Measurements from ENCODE around the gene DEFB129. TPM values are rescaled to one million over a fixed set of nuclear protein-coding genes. Genes with fewer than 3 reads are reported as not detected.

The DEFB129 gene
- total RNA-seq, 1 experiment from 2014 or later, result not detected

- TF ChIP-seq, protein P1, sequence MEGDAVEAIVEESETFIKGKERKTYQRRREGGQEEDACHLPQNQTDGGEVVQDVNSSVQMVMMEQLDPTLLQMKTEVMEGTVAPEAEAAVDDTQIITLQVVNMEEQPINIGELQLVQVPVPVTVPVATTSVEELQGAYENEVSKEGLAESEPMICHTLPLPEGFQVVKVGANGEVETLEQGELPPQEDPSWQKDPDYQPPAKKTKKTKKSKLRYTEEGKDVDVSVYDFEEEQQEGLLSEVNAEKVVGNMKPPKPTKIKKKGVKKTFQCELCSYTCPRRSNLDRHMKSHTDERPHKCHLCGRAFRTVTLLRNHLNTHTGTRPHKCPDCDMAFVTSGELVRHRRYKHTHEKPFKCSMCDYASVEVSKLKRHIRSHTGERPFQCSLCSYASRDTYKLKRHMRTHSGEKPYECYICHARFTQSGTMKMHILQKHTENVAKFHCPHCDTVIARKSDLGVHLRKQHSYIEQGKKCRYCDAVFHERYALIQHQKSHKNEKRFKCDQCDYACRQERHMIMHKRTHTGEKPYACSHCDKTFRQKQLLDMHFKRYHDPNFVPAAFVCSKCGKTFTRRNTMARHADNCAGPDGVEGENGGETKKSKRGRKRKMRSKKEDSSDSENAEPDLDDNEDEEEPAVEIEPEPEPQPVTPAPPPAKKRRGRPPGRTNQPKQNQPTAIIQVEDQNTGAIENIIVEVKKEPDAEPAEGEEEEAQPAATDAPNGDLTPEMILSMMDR (IDR thresholded peaks at IDR 0.05; ENCODE audit: unreplicated experiment), result no peak
- ChIA-PET POLR2A (no interaction called here), CTCF (interaction anchor here (2.0 to 2.3 kb wide), 2 partner anchors 9 to 11 kb away, joined by 10 to 13 read pairs; no protein-coding TSS in a partner anchor)
- Mint-ChIP-seq H3K4me3 (ENCODE audit: unreplicated experiment) (no peak overlapping the region), H3K36me3 (ENCODE audit: insufficient read depth, unreplicated experiment) (no peaks in the 10 kb centered on the region), H3K27ac (ENCODE audit: low read depth, unreplicated experiment) (no peak overlapping the region), H3K9me3 (ENCODE audit: unreplicated experiment) (no peaks in the 10 kb centered on the region), H3K4me1 (ENCODE audit: insufficient read depth, unreplicated experiment) (no peaks in the 10 kb centered on the region), H3K27me3 (ENCODE audit: insufficient read depth, unreplicated experiment) (no peaks in the 10 kb centered on the region)
- BruUV-seq (replicated peaks), result no TSS peak
- DNase-seq (ENCODE audit: unreplicated experiment), result no peak
- intact Hi-C loops (cut with micrococcal nuclease), result no loop called here
These were observed 50.4 kb downstream of the DEFB129 start for GRCh38 chr20:277496-277781.

- ChIA-PET POLR2A (no interaction called here), CTCF (interaction anchor here (0.6 to 2.3 kb wide), 3 partner anchors 10 to 43 kb away, joined by 3 to 13 read pairs (median 10); no protein-coding TSS in a partner anchor)
- H3K4me3 Mint-ChIP-seq (ENCODE audit: unreplicated experiment), result no peak overlapping the region
- H3K27me3 Mint-ChIP-seq (ENCODE audit: insufficient read depth, unreplicated experiment), result no peaks in the 10 kb centered on the region
- no peaks in the 10 kb centered on the region for H3K4me1 Mint-ChIP-seq (ENCODE audit: insufficient read depth, unreplicated experiment)
- intact Hi-C loops (cut with micrococcal nuclease), result no loop called here
- BruUV-seq (replicated peaks), result no TSS peak
- no peaks in the 10 kb centered on the region for H3K9me3 Mint-ChIP-seq (ENCODE audit: unreplicated experiment)
- no peak for DNase-seq (ENCODE audit: unreplicated experiment)
- H3K27ac Mint-ChIP-seq (ENCODE audit: low read depth, unreplicated experiment), result no peak overlapping the region
- no peaks in the 10 kb centered on the region for H3K36me3 Mint-ChIP-seq (ENCODE audit: insufficient read depth, unreplicated experiment)
- TF ChIP-seq, protein P1 (IDR thresholded peaks at IDR 0.05; ENCODE audit: unreplicated experiment), result no peak
These were observed 51.1 kb downstream of the DEFB129 start for GRCh38 chr20:278181-278580.

DNA sequence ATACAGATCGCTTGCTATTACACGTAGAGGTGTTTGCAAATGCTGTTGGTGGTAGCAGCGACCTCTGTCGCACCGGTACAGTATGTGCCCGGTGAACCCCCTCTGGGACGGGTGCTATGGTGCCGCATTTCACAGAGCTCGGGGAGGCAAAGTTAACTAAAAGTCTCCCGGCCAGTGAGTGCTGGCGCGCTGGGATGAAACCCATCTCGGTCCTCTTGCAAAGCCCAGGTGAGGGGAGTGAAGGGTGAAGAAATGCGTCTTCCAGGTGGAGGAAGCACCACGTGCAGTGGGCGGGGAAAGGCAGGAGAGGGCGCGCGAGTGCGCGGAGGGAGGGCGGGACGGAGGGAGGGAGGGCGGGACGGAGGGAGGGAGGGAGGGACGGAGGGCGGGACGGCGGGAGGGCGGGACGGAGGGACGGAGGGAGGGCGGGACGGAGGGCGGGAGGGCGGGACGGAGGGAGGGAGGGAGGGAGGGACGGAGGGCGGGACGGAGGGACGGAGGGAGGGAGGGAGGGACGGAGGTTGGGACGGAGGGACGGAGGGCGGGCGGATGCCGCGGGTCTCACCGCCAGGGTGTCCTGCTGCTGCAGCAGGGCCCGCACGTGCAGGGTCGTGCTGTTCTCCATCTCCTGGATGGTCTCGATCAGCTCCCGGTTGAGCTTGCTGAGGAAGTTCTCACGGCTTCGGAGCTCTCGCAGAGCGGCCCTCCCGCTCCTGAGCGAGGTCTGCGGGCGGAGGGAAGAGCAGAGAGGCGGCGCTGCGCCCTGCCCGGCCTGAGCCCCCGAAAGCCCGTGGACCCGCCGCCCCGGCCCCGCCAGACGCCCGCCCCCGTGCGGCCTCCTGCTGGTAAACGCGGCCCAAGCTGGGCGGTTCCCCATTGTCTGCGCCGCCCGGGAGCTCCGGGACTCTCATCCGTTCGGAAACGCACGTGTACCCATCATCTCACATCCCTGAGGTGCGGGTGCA is 51.8 kb downstream of the DEFB129 start:
- ChIA-PET POLR2A (no interaction called here), CTCF (interaction anchor here (0.6 to 2.3 kb wide), 4 partner anchors 11 to 1534 kb away, joined by 3 to 13 read pairs (median 7); no protein-coding TSS in a partner anchor)
- Mint-ChIP-seq H3K4me1 (ENCODE audit: insufficient read depth, unreplicated experiment) (no peaks in the 10 kb centered on the region), H3K4me3 (ENCODE audit: unreplicated experiment) (no peak overlapping the region), H3K9me3 (ENCODE audit: unreplicated experiment) (no peaks in the 10 kb centered on the region), H3K27me3 (ENCODE audit: insufficient read depth, unreplicated experiment) (no peaks in the 10 kb centered on the region), H3K27ac (ENCODE audit: low read depth, unreplicated experiment) (no peak overlapping the region), H3K36me3 (ENCODE audit: insufficient read depth, unreplicated experiment) (no peaks in the 10 kb centered on the region)
- no peak for DNase-seq (ENCODE audit: unreplicated experiment)
- BruUV-seq (replicated peaks), result no TSS peak
- TF ChIP-seq, protein P1 (IDR thresholded peaks at IDR 0.05; ENCODE audit: unreplicated experiment), result no peak
- intact Hi-C loops (cut with micrococcal nuclease), result no loop called here

Other genes with a start within 250 kb of the DEFB129 start
- gene DEFB125, start 139.6 kb upstream of the DEFB129 start, total RNA-seq (2022), result not detected in 2 replicates
- not detected in 2 replicates for gene DEFB126, start 84.7 kb upstream of the DEFB129 start, total RNA-seq (2022)
- not detected in 2 replicates for gene DEFB127, start 69.8 kb upstream of the DEFB129 start, total RNA-seq (2022)
- gene DEFB128, start 37.5 kb upstream of the DEFB129 start, total RNA-seq (2022), result not detected in 2 replicates
- not detected in 2 replicates for gene DEFB132, start 30.5 kb downstream of the DEFB129 start, total RNA-seq (2022)
- gene C20orf96, start 63.5 kb downstream of the DEFB129 start, total RNA-seq (2022), result 2.4 and 3.8 TPM in 2 replicates
- 11.7 and 12.1 TPM in 2 replicates for gene ZCCHC3, start 70.3 kb downstream of the DEFB129 start, total RNA-seq (2022)
- 17.2 and 17.6 TPM in 2 replicates for gene SOX12, start 98.3 kb downstream of the DEFB129 start, total RNA-seq (2022)
- 8.2 and 8.4 TPM in 2 replicates for gene NRSN2, start 119.9 kb downstream of the DEFB129 start, total RNA-seq (2022)
- gene TRIB3, start 153.5 kb downstream of the DEFB129 start, total RNA-seq (2022), result 477 and 598 TPM in 2 replicates
- 353 and 488 TPM in 2 replicates for gene RBCK1, start 181.0 kb downstream of the DEFB129 start, total RNA-seq (2022)
- 32.5 and 36.0 TPM in 2 replicates for gene TBC1D20, start 235.3 kb downstream of the DEFB129 start, total RNA-seq (2022)